IMR-90 (cell line): ENCODE data around the gene SOBP.

Source experiments
- BHLHE40 ChIP-seq: fragments of 150-350 bp; IDR thresholded peaks from 2 replicates; pipeline ENCODE4 v1.6.1; 2016; ENCODE audit warnings: mild to moderate bottlenecking, low read depth, low read length
- CEBPB ChIP-seq: IDR thresholded peaks from 2 replicates; pipeline ENCODE4 v1.6.1; 2012; ENCODE audit warnings: low read depth, low read length, improper control_type of control experiment
- FOS ChIP-seq: fragments of 150-350 bp; IDR thresholded peaks from 2 replicates; pipeline ENCODE4 v1.6.1; 2016; ENCODE audit warnings: low read depth, low read length
- MAFK ChIP-seq: IDR thresholded peaks from 2 replicates; pipeline ENCODE4 v1.6.1; 2012; ENCODE audit warnings: low read depth, low read length, improper control_type of control experiment
- MAZ ChIP-seq: IDR thresholded peaks from 2 replicates; pipeline ENCODE4 v1.6.1; 2012; ENCODE audit warnings: low read depth, mild to moderate bottlenecking, low read length, improper control_type of control experiment, moderate library complexity, borderline replicate concordance
- MXI1 ChIP-seq: IDR thresholded peaks from 2 replicates; pipeline ENCODE4 v1.6.1; 2012; ENCODE audit warnings: low read depth, mild to moderate bottlenecking, low read length, moderate library complexity, borderline replicate concordance
- POLR2A ChIP-seq: IDR thresholded peaks from 2 replicates; pipeline ENCODE4 v1.6.1; 2012; ENCODE audit warnings: mild to moderate bottlenecking, low read depth, low read length
- RAD21 ChIP-seq: IDR thresholded peaks from 2 replicates; pipeline ENCODE4 v1.6.1; 2012; ENCODE audit warnings: low read length, improper control_type of control experiment
- RCOR1 ChIP-seq: IDR thresholded peaks from 2 replicates; pipeline ENCODE4 v1.6.1; 2012; ENCODE audit warnings: mild to moderate bottlenecking, low read length, improper control_type of control experiment; ENCODE audit not compliant: insufficient replicate concordance
- RFX5 ChIP-seq: IDR thresholded peaks from 2 replicates; pipeline ENCODE4 v1.8.0; 2012; ENCODE audit warnings: low read depth, mild to moderate bottlenecking, low read length, moderate library complexity
- SMC3 ChIP-seq: fragments of 150-350 bp; IDR thresholded peaks from 2 replicates; pipeline ENCODE4 v1.6.1; 2016; ENCODE audit warnings: low read depth, mild to moderate bottlenecking, antibody characterized with exemption, low read length, moderate library complexity
- TF ChIP-seq, protein P1 (sequence below): conservative IDR thresholded peaks from 2 replicates; pipeline ENCODE4 v1.5.1; 2012; ENCODE audit warnings: mild to moderate bottlenecking, low read depth, low read length, improper control_type of control experiment
- TF ChIP-seq, protein P2 (sequence below): fragments of 150-350 bp; IDR thresholded peaks from 2 replicates; pipeline ENCODE4 v1.6.1; 2017; ENCODE audit warnings: mild to moderate bottlenecking, antibody characterized with exemption, low read length, low read depth
- TF ChIP-seq, protein P3 (sequence below): fragments of 150-350 bp; IDR thresholded peaks from 2 replicates; pipeline ENCODE4 v1.6.1; 2016; ENCODE audit warnings: low read depth, mild to moderate bottlenecking, low read length, moderate library complexity, borderline replicate concordance

DNA sequence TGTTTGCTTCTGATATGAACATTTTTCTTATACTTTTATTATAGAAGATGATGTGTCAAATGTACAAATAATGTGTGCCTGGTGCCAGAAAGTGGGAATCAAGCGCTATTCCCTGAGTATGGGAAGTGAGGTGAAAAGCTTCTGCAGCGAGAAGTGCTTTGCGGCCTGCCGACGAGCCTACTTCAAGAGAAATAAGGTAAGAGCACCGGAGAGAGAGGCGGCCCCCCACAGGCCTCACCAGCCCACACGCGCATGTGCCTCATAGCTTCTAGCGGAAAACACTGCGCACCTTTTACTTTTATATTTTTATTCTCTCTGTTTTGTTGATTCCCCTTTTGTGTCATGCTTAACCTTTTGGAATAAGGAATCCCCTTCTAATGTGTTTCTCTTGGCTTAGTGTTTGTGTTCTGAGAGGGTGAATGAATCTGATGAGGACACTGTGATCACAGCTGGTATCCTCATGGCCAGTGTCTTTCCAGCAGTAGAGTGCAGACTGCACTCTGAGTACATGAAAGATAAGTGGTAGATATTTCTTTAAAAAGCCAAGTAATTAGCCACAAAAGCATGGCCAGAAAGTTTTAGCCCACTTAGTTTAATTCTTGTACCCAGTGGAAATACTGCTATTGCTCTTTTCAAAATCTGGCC, 43.6 kb downstream of the SOBP start:
- TF ChIP-seq POLR2A = no peak
- TF ChIP-seq, protein P1, sequence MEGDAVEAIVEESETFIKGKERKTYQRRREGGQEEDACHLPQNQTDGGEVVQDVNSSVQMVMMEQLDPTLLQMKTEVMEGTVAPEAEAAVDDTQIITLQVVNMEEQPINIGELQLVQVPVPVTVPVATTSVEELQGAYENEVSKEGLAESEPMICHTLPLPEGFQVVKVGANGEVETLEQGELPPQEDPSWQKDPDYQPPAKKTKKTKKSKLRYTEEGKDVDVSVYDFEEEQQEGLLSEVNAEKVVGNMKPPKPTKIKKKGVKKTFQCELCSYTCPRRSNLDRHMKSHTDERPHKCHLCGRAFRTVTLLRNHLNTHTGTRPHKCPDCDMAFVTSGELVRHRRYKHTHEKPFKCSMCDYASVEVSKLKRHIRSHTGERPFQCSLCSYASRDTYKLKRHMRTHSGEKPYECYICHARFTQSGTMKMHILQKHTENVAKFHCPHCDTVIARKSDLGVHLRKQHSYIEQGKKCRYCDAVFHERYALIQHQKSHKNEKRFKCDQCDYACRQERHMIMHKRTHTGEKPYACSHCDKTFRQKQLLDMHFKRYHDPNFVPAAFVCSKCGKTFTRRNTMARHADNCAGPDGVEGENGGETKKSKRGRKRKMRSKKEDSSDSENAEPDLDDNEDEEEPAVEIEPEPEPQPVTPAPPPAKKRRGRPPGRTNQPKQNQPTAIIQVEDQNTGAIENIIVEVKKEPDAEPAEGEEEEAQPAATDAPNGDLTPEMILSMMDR = no peak
- TF ChIP-seq MAFK = no peak
- TF ChIP-seq CEBPB = no peak
- TF ChIP-seq, protein P2, sequence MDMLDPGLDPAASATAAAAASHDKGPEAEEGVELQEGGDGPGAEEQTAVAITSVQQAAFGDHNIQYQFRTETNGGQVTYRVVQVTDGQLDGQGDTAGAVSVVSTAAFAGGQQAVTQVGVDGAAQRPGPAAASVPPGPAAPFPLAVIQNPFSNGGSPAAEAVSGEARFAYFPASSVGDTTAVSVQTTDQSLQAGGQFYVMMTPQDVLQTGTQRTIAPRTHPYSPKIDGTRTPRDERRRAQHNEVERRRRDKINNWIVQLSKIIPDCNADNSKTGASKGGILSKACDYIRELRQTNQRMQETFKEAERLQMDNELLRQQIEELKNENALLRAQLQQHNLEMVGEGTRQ = no peak
- TF ChIP-seq, protein P3, sequence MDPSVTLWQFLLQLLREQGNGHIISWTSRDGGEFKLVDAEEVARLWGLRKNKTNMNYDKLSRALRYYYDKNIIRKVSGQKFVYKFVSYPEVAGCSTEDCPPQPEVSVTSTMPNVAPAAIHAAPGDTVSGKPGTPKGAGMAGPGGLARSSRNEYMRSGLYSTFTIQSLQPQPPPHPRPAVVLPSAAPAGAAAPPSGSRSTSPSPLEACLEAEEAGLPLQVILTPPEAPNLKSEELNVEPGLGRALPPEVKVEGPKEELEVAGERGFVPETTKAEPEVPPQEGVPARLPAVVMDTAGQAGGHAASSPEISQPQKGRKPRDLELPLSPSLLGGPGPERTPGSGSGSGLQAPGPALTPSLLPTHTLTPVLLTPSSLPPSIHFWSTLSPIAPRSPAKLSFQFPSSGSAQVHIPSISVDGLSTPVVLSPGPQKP = no peak
- TF ChIP-seq RAD21 = no peak
- no peak for TF ChIP-seq RFX5
- TF ChIP-seq BHLHE40 = no peak
- no peak for TF ChIP-seq FOS
- TF ChIP-seq MXI1 = no peak
- TF ChIP-seq MAZ = no peak
- TF ChIP-seq RCOR1 = no peak
- no peak for TF ChIP-seq SMC3
